Panc1 (cell line): Measurements from ENCODE around the gene NEUROD4. TPM values are rescaled to one million over a fixed set of nuclear protein-coding genes. Genes with fewer than 3 reads are reported as not detected.

Experiments used
- ATAC-seq: fragments of 200-7000 bp; cut with Tn5 transposase; 2 replicates; pipeline ENCODE4 v1.9.1; 2020; ENCODE audit warnings: mild to moderate bottlenecking, moderate library complexity
- BruUV-seq: library from RNA; stranded (reverse); fragments of 400-500 nt; replicated peaks from 2 replicates; lab custom pipeline; 2021; lab: Mats Ljungman, UMichigan
- CTCF ChIA-PET: fragments of 300-600 bp; sonication (Branson Sonifier 250); formaldehyde crosslinking; loops from one replicate; lab custom pipeline; 2022; ENCODE audit warnings: antibody characterized with exemption; lab: Charles Lee
- POLR2A ChIA-PET: fragments of 300-600 bp; sonication (Branson Sonifier 250); formaldehyde crosslinking; loops from one replicate; lab custom pipeline; 2022; ENCODE audit warnings: antibody characterized with exemption; lab: Charles Lee
- DNase-seq: peaks from one replicate; pipeline ENCODE4 v3.0.0-alpha.2; 2010; ENCODE audit warnings: low read depth, low spot score
- H3K27ac ChIP-seq: 2 replicates; pipeline ENCODE4 v1.5.1; 2011; ENCODE audit warnings: mild to moderate bottlenecking, low read length, inconsistent platforms
- H3K27me3 ChIP-seq: fragments of 200-500 bp; sonication (Bioruptor generic); 2 replicates; pipeline ENCODE4 v1.6.0; 2014; ENCODE audit warnings: low read length, inconsistent platforms; ENCODE audit not compliant: control insufficient read depth, insufficient read depth
- H3K36me3 ChIP-seq: fragments of 200-500 bp; sonication (Bioruptor generic); 2 replicates; pipeline ENCODE4 v1.5.1; 2014; ENCODE audit warnings: inconsistent platforms, mild to moderate bottlenecking, low read length, moderate library complexity; ENCODE audit not compliant: control insufficient read depth, insufficient read depth
- H3K4me1 ChIP-seq: 2 replicates; pipeline ENCODE4 v1.5.1; 2011; ENCODE audit warnings: inconsistent platforms, mild to moderate bottlenecking, low read length, moderate library complexity; ENCODE audit not compliant: control insufficient read depth, insufficient read depth
- H3K4me3 ChIP-seq, 2 experiments: 2 replicates each; pipeline ENCODE4 v1.5.1; 2011 to 2012; ENCODE audit warnings: low read depth in 2 of 2, low read length in 2 of 2, mild to moderate bottlenecking in 2 of 2, inconsistent platforms in 1 of 2, moderate library complexity in 1 of 2
- H3K9me3 ChIP-seq: fragments of 200-500 bp; sonication (Bioruptor generic); 2 replicates; pipeline ENCODE4 v1.5.1; 2014; ENCODE audit warnings: low read depth, mild to moderate bottlenecking, inconsistent platforms, low read length, moderate library complexity; ENCODE audit not compliant: control insufficient read depth, insufficient read depth
- POLR2AphosphoS5 ChIP-seq: IDR thresholded peaks from 2 replicates; pipeline ENCODE4 v1.6.1; 2012; ENCODE audit warnings: mild to moderate bottlenecking, low read depth, low read length, moderate library complexity
- SIN3A ChIP-seq: IDR thresholded peaks from 2 replicates; pipeline ENCODE4 v1.6.1; 2012; ENCODE audit warnings: low read depth, mild to moderate bottlenecking, low read length, moderate library complexity, borderline replicate concordance; ENCODE audit not compliant: insufficient read depth
- TCF7L2 ChIP-seq: IDR thresholded peaks from 2 replicates; pipeline ENCODE4 v1.6.1; 2011; ENCODE audit warnings: mild to moderate bottlenecking, low read depth, low read length, inconsistent platforms
- in situ Hi-C: cut with HindIII; loops from 2 replicates; pipeline ENCODE4 v1.10.0; 2016; ENCODE audit warnings: low sequenced_read_pairs, low pct_unique_long_range_greater_than_20kb
- intact Hi-C: fragments of 100-400 bp; cut with micrococcal nuclease; formaldehyde crosslinking; loops from one replicate; pipeline ENCODE4 v1.10.0; 2022; ENCODE audit not compliant: unreplicated experiment
- total RNA-seq: library from RNA; stranded (reverse); gene quantifications from one replicate; pipeline ENCODE4 v1.2.1, GENCODE V29; 2021; ENCODE audit not compliant: unreplicated experiment
- TF ChIP-seq, protein P1 (sequence below), 2 experiments: IDR thresholded peaks; 2 replicates each; pipeline ENCODE4 v1.6.1; 2011 to 2012; ENCODE audit warnings: low read depth in 2 of 2, control low read depth in 1 of 2, low read length in 1 of 2, mild to moderate bottlenecking in 1 of 2, moderate library complexity in 1 of 2; ENCODE audit not compliant: insufficient read depth in 1 of 2
- TF ChIP-seq, protein P2 (sequence below): fragments of 450-650 bp; IDR thresholded peaks from 2 replicates; pipeline ENCODE4 v1.5.1; 2017; ENCODE audit warnings: mild to moderate bottlenecking

NEUROD4 gene
- total RNA-seq, 1 experiment from 2014 or later, result not detected

DNA sequence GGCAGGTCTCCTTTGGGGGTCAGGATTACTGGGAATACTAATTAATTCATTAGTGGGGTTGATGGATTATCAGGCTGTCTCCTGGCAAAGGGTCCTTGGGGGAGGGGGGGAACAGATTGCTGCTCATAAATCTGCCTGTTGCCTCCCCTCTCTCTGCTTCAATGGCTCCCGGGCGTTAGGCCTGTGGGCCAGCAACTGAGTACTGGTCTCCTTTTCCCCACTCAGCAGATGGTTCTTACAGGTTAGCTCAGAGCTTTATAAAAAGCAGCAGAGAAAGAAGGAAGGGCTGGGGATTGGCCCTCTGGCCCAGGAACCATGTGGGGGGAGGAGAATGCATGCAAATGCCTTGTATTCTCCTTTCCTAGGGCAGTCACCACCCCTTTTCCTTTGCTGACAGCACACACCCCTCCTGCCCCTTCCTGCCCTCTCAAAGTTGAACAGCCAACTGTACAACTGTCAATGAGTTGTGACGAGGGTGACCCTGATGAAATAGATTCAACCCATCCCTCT, 2.3 kb upstream of the NEUROD4 start:
- POLR2A ChIA-PET, result no interaction called here
- CTCF ChIA-PET, result no interaction called here
- H3K9me3 ChIP-seq, result no peaks in the 10 kb centered on the region
- intact Hi-C loops, result no loop called here
- H3K27me3 ChIP-seq, result peaks cover 28% of the 10 kb centered on the region
- H3K27ac ChIP-seq, result no peak overlapping the region
- no peak overlapping the region for H3K4me3 ChIP-seq
- in situ Hi-C loops, result no loop called here
- BruUV-seq, result no TSS peak
- no peaks in the 10 kb centered on the region for H3K36me3 ChIP-seq
- peaks cover 6% of the 10 kb centered on the region; the same call in 1 of the 2 replicates for H3K4me1 ChIP-seq
- no peak for DNase-seq
- TF ChIP-seq TCF7L2 (no peak), POLR2AphosphoS5 (no peak), SIN3A (no peak)
- TF ChIP-seq, protein P1, sequence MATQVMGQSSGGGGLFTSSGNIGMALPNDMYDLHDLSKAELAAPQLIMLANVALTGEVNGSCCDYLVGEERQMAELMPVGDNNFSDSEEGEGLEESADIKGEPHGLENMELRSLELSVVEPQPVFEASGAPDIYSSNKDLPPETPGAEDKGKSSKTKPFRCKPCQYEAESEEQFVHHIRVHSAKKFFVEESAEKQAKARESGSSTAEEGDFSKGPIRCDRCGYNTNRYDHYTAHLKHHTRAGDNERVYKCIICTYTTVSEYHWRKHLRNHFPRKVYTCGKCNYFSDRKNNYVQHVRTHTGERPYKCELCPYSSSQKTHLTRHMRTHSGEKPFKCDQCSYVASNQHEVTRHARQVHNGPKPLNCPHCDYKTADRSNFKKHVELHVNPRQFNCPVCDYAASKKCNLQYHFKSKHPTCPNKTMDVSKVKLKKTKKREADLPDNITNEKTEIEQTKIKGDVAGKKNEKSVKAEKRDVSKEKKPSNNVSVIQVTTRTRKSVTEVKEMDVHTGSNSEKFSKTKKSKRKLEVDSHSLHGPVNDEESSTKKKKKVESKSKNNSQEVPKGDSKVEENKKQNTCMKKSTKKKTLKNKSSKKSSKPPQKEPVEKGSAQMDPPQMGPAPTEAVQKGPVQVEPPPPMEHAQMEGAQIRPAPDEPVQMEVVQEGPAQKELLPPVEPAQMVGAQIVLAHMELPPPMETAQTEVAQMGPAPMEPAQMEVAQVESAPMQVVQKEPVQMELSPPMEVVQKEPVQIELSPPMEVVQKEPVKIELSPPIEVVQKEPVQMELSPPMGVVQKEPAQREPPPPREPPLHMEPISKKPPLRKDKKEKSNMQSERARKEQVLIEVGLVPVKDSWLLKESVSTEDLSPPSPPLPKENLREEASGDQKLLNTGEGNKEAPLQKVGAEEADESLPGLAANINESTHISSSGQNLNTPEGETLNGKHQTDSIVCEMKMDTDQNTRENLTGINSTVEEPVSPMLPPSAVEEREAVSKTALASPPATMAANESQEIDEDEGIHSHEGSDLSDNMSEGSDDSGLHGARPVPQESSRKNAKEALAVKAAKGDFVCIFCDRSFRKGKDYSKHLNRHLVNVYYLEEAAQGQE (IDR thresholded peaks at IDR 0.05; ENCODE audit: insufficient read depth in 1 of 2, low read depth in 2 of 2, low read length in 1 of 2), result no peak
- TF ChIP-seq, protein P2, sequence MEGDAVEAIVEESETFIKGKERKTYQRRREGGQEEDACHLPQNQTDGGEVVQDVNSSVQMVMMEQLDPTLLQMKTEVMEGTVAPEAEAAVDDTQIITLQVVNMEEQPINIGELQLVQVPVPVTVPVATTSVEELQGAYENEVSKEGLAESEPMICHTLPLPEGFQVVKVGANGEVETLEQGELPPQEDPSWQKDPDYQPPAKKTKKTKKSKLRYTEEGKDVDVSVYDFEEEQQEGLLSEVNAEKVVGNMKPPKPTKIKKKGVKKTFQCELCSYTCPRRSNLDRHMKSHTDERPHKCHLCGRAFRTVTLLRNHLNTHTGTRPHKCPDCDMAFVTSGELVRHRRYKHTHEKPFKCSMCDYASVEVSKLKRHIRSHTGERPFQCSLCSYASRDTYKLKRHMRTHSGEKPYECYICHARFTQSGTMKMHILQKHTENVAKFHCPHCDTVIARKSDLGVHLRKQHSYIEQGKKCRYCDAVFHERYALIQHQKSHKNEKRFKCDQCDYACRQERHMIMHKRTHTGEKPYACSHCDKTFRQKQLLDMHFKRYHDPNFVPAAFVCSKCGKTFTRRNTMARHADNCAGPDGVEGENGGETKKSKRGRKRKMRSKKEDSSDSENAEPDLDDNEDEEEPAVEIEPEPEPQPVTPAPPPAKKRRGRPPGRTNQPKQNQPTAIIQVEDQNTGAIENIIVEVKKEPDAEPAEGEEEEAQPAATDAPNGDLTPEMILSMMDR, result no peak
- no peak for ATAC-seq

DNA sequence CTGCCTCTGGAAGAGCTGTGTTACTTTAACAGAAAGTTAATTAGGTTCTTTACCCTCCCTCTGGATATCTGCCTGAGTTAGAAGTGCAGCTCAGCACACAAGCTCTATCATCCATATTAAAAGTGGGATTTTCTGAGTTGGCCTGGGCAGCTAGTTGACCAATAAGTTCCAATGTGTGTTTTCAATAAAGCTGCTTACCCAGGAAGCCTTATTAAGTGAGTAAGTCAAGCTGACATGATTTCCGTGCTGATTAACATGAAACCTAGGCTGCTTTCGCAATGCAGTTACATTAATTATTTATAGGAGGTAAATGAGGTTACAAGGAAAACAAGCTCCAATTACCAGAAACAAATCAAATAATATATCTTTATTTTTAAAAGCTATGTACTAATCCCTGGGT, 4.8 kb downstream of the NEUROD4 start:
- H3K27ac ChIP-seq, result no peak overlapping the region
- H3K36me3 ChIP-seq, result no peaks in the 10 kb centered on the region
- no peaks in the 10 kb centered on the region for H3K9me3 ChIP-seq
- intact Hi-C loops (no loop called here), in situ Hi-C loops (no loop called here)
- H3K27me3 ChIP-seq, result peaks cover 13% of the 10 kb centered on the region
- H3K4me3 ChIP-seq, result no peak overlapping the region
- ATAC-seq, result no peak
- TF ChIP-seq, protein P1 (IDR thresholded peaks at IDR 0.05; ENCODE audit: insufficient read depth in 1 of 2, low read depth in 2 of 2, low read length in 1 of 2), result no peak
- no peak for TF ChIP-seq SIN3A
- TF ChIP-seq, protein P2, result no peak
- TF ChIP-seq POLR2AphosphoS5, result no peak
- TF ChIP-seq TCF7L2, result no peak
- ChIA-PET CTCF (no interaction called here), POLR2A (no interaction called here)
- no TSS peak for BruUV-seq
- peaks cover 4% of the 10 kb centered on the region; the same call in 1 of the 2 replicates for H3K4me1 ChIP-seq
- no peak for DNase-seq
